MM.1S (cell line): ENCODE data around the gene CAMK1.

ENCODE experiments used
- DNase-seq: peaks from one replicate; pipeline ENCODE4 v3.0.0-alpha.2; 2015
- H2AFZ ChIP-seq: fragments of 300-600 bp; sonication (generic); 2 replicates; pipeline ENCODE4 v1.6.0; 2016; ENCODE audit warnings: antibody characterized with exemption, low read length
- H3F3A ChIP-seq: fragments of 300-600 bp; sonication (generic); 2 replicates; pipeline ENCODE4 v1.6.1; 2016; ENCODE audit warnings: mild to moderate bottlenecking, antibody characterized with exemption, low read length, moderate library complexity, mixed read lengths; ENCODE audit not compliant: insufficient read depth
- H3K27ac ChIP-seq: fragments of 300-600 bp; sonication (generic); 2 replicates; pipeline ENCODE4 v1.5.1; 2016; ENCODE audit warnings: mild to moderate bottlenecking, low read length
- H3K27me3 ChIP-seq: fragments of 300-600 bp; sonication (generic); replicated peaks from 2 replicates; pipeline ENCODE4 v1.6.0; 2016; ENCODE audit warnings: low read length; ENCODE audit not compliant: insufficient read depth
- H3K36me3 ChIP-seq: fragments of 300-600 bp; sonication (generic); replicated peaks from 2 replicates; pipeline ENCODE4 v1.6.1; 2016; ENCODE audit warnings: mild to moderate bottlenecking, low read length, mixed read lengths; ENCODE audit not compliant: insufficient read depth
- H3K4me1 ChIP-seq: fragments of 300-600 bp; sonication (generic); 2 replicates; pipeline ENCODE4 v1.6.1; 2016; ENCODE audit warnings: low read length, mixed read lengths
- H3K4me2 ChIP-seq: fragments of 300-600 bp; sonication (generic); 2 replicates; pipeline ENCODE4 v1.6.0; 2016; ENCODE audit warnings: low read depth, low read length
- H3K4me3 ChIP-seq: fragments of 300-600 bp; sonication (generic); 2 replicates; pipeline ENCODE4 v1.5.1; 2016; ENCODE audit warnings: low read length, mixed read lengths
- H3K79me2 ChIP-seq: fragments of 300-600 bp; sonication (generic); 2 replicates; pipeline ENCODE4 v1.6.1; 2016; ENCODE audit warnings: mixed run types, low read length, mixed read lengths
- H3K9ac ChIP-seq: fragments of 300-600 bp; sonication (generic); 2 replicates; pipeline ENCODE4 v1.6.1; 2016; ENCODE audit warnings: low read length, mixed read lengths
- H3K9me2 ChIP-seq: fragments of 300-600 bp; sonication (generic); replicated peaks from 2 replicates; pipeline ENCODE4 v1.6.1; 2016; ENCODE audit warnings: mild to moderate bottlenecking, low read length, mixed read lengths; ENCODE audit not compliant: insufficient read depth
- H3K9me3 ChIP-seq: fragments of 300-600 bp; sonication (generic); replicated peaks from 2 replicates; pipeline ENCODE4 v1.6.1; 2016; ENCODE audit warnings: mild to moderate bottlenecking, low read length, mixed read lengths; ENCODE audit not compliant: insufficient read depth
- H4K20me1 ChIP-seq: fragments of 300-600 bp; sonication (generic); 2 replicates; pipeline ENCODE4 v1.6.1; 2016; ENCODE audit warnings: mild to moderate bottlenecking, low read length, moderate library complexity, mixed read lengths; ENCODE audit not compliant: insufficient read depth
- CTCF ChIP-seq: fragments of 300-600 bp; sonication (generic); IDR thresholded peaks from 2 replicates; pipeline ENCODE4 v1.5.1; 2016; ENCODE audit warnings: antibody characterized with exemption, low read length, mixed read lengths
- EZH2 ChIP-seq: fragments of 300-600 bp; sonication (generic); optimal IDR thresholded peaks from 2 replicates; pipeline ENCODE3; 2017; ENCODE audit warnings: low read depth, mild to moderate bottlenecking, antibody characterized with exemption, low read length, mixed read lengths
- EZH2phosphoT487 ChIP-seq: fragments of 300-600 bp; sonication (generic); IDR thresholded peaks from 2 replicates; pipeline ENCODE4 v1.6.1; 2018; ENCODE audit warnings: antibody characterized with exemption, low read length

CAMK1 gene

GRCh38 chr3:9800529-9800928, 30.8 kb upstream of the CAMK1 start:
- Histone ChIP-seq H3K4me2 (no peak overlapping the region), H2AFZ (no peak overlapping the region), H3F3A (no peaks in the 10 kb centered on the region), H3K4me1 (no peaks in the 10 kb centered on the region), H3K4me3 (no peak overlapping the region), H3K27me3 (no peaks in the 10 kb centered on the region), H3K9me2 (no peaks in the 10 kb centered on the region), H3K27ac (no peak overlapping the region), H3K9ac (no peak overlapping the region), H4K20me1 (no peaks in the 10 kb centered on the region), H3K36me3 (peaks cover 32% of the 10 kb centered on the region), H3K9me3 (no peaks in the 10 kb centered on the region), H3K79me2 (peaks cover 27% of the 10 kb centered on the region)
- no peak for DNase-seq
- TF ChIP-seq CTCF, result no peak; the same call in 1 of the 2 replicates
- no peak for TF ChIP-seq EZH2phosphoT487
- TF ChIP-seq EZH2, result no peak

GRCh38 chr3:9797196-9797945, 27.6 kb upstream of the CAMK1 start:
- Histone ChIP-seq H3K27me3 (no peaks in the 10 kb centered on the region), H3K9me2 (no peaks in the 10 kb centered on the region), H3K27ac (no peak overlapping the region), H3K79me2 (peaks cover 54% of the 10 kb centered on the region), H3K9ac (no peak overlapping the region), H3K36me3 (peaks cover 17% of the 10 kb centered on the region), H3K4me2 (no peak overlapping the region), H4K20me1 (no peaks in the 10 kb centered on the region), H3K4me3 (no peak overlapping the region), H3K9me3 (no peaks in the 10 kb centered on the region), H3F3A (no peaks in the 10 kb centered on the region), H3K4me1 (no peaks in the 10 kb centered on the region), H2AFZ (no peak overlapping the region)
- no peak for DNase-seq
- TF ChIP-seq CTCF (no peak), EZH2phosphoT487 (no peak), EZH2 (no peak)

- no peaks in the 10 kb centered on the region for H4K20me1 ChIP-seq
- H2AFZ ChIP-seq, result no peak overlapping the region
- H3K27ac ChIP-seq, result no peak overlapping the region
- no peak overlapping the region for H3K4me3 ChIP-seq
- no peak overlapping the region for H3K4me2 ChIP-seq
- H3K9me3 ChIP-seq, result no peaks in the 10 kb centered on the region
- H3F3A ChIP-seq, result no peaks in the 10 kb centered on the region
- H3K4me1 ChIP-seq, result no peaks in the 10 kb centered on the region
- no peak for TF ChIP-seq EZH2
- TF ChIP-seq CTCF, result no peak
- TF ChIP-seq EZH2phosphoT487, result no peak
- H3K9me2 ChIP-seq, result no peaks in the 10 kb centered on the region
- peaks cover 13% of the 10 kb centered on the region for H3K36me3 ChIP-seq
- no peaks in the 10 kb centered on the region for H3K27me3 ChIP-seq
- no peak overlapping the region for H3K9ac ChIP-seq
- H3K79me2 ChIP-seq, result peaks cover 61% of the 10 kb centered on the region
- no peak for DNase-seq
These were observed 25.5 kb upstream of the CAMK1 start for GRCh38 chr3:9795207-9795606.
